HG02852 (cell line): ENCODE measurements around the gene AGAP4.
"Not testable (repeated sequence)": the region's sequence is repeated elsewhere in the genome, so short reads cannot be mapped to it uniquely, and the experiment has no call there.

Experiments
- ATAC-seq: cut with Tn5 transposase; IDR thresholded peaks from one replicate; pipeline ENCODE4 v1.9.1; 2021; ENCODE audit warnings: mild to moderate bottlenecking, moderate library complexity; ENCODE audit not compliant: unreplicated experiment

The AGAP4 gene

GRCh38 chr10:45794761-45795160 is 52.5 kb downstream of the AGAP4 start:
- ATAC-seq: not testable (repeated sequence)

GRCh38 chr10:45790694-45791426 is 56.4 kb downstream of the AGAP4 start:
- not testable (repeated sequence) for ATAC-seq

- ATAC-seq: not testable (repeated sequence)
Observed at GRCh38 chr10:45789991-45790390, 57.3 kb downstream of the AGAP4 start.

- ATAC-seq: not testable (repeated sequence)
Observed at GRCh38 chr10:45787212-45787741, 60.0 kb downstream of the AGAP4 start.

- not testable (repeated sequence) for ATAC-seq
Observed at GRCh38 chr10:45786217-45786616, 61.1 kb downstream of the AGAP4 start.
